MCF 10A (cell line): ENCODE results near the gene CLCNKA. TPM values are rescaled to one million over a fixed set of nuclear protein-coding genes. Genes with fewer than 3 reads are reported as not detected.

Source experiments
- BruUV-seq: library from RNA; stranded (reverse); fragments of 400-500 nt; replicated peaks from 2 replicates; lab custom pipeline; 2021; lab: Mats Ljungman, UMichigan
- CTCF ChIA-PET: fragments of 300-600 bp; sonication (Branson Sonifier 250); formaldehyde crosslinking; extraction: SDS; loops from one replicate; lab custom pipeline; 2021; ENCODE audit warnings: antibody characterized with exemption, inconsistent platforms; lab: Yijun Ruan, JAX
- POLR2A ChIA-PET: fragments of 300-600, 350-650 bp; sonication (Branson Sonifier 250); formaldehyde crosslinking; extraction: SDS; loops from one replicate; lab custom pipeline; 2020; ENCODE audit warnings: antibody characterized with exemption, inconsistent platforms; lab: Yijun Ruan, JAX
- DNase-seq: peaks from one replicate; pipeline ENCODE4 v3.0.0-alpha.2; 2018; ENCODE audit not compliant: unreplicated experiment
- H3K27ac Mint-ChIP-seq: one replicate; pipeline ENCODE4 v1.8.0; 2022; ENCODE audit warnings: mild to moderate bottlenecking, low read depth, mixed read lengths; ENCODE audit not compliant: unreplicated experiment
- H3K27me3 Mint-ChIP-seq: one replicate; pipeline ENCODE4 v1.8.0; 2022; ENCODE audit warnings: mixed read lengths; ENCODE audit not compliant: insufficient read depth, unreplicated experiment
- H3K36me3 Mint-ChIP-seq: one replicate; pipeline ENCODE4 v1.8.0; 2022; ENCODE audit warnings: mild to moderate bottlenecking, moderate library complexity, mixed read lengths; ENCODE audit not compliant: insufficient read depth, unreplicated experiment
- H3K4me1 Mint-ChIP-seq: one replicate; pipeline ENCODE4 v1.8.0; 2022; ENCODE audit warnings: mixed read lengths; ENCODE audit not compliant: insufficient read depth, unreplicated experiment
- H3K4me3 Mint-ChIP-seq: one replicate; pipeline ENCODE4 v1.8.0; 2022; ENCODE audit warnings: mild to moderate bottlenecking, moderate library complexity, mixed read lengths; ENCODE audit not compliant: unreplicated experiment
- H3K9me3 Mint-ChIP-seq: one replicate; pipeline ENCODE4 v1.8.0; 2022; ENCODE audit warnings: mixed read lengths; ENCODE audit not compliant: unreplicated experiment
- intact Hi-C: fragments of 100-400 bp; cut with micrococcal nuclease; formaldehyde crosslinking; loops from 2 replicates; pipeline ENCODE4 v1.14.1; 2022
- total RNA-seq: library from RNA; stranded (reverse); gene quantifications from 2 replicates; pipeline ENCODE4 v1.2.3, GENCODE V29; 2022
- TF ChIP-seq, protein P1 (sequence below): fragments of 200-600 bp; IDR thresholded peaks from one replicate; pipeline ENCODE4 v1.8.0; 2022; ENCODE audit warnings: antibody characterized with exemption, mild to moderate bottlenecking; ENCODE audit not compliant: unreplicated experiment

Gene CLCNKA
- total RNA-seq, 1 experiment from 2014 or later, result not detected

DNA sequence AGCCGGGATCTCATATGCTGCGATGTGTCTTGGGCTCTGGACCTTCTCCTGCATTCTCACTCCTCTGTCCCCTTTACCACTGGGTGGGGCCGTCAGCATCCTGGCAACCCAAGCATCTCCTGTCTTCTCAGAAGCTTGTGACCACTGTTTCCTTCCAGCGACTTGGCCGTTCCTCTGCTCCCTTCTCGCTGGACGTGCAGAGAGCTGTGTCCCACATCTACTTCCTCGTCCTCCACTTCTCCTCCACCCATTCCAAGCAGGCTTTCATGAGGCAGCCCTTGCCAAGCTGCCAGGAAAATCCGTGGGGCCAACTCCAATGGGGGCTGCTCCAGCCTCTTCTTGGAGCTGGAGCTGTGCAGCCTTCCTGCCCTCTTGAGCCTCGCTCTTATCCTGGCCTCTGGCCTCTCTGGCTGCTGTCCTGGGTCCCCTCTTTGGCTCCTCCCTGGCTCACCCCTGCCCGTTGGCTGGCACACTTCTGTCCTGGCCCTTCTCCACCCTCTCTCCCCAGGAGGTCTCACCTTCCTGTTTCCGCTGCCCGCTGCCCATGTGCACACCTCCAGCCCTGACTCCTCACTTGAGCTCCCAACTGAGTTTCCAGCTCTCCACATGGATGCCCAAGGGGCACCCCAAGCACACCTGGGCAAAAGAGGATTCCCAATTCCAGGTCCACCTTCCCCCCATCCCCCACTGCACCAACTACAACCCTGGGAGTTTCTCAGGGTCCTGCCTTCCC lies 42.9 kb downstream of the CLCNKA start:
- no TSS peak for BruUV-seq
- H3K9me3 Mint-ChIP-seq, result no peaks in the 10 kb centered on the region
- no peaks in the 10 kb centered on the region for H3K36me3 Mint-ChIP-seq
- no peak overlapping the region for H3K27ac Mint-ChIP-seq
- no peak overlapping the region for H3K4me3 Mint-ChIP-seq
- H3K27me3 Mint-ChIP-seq, result peaks cover 30% of the 10 kb centered on the region
- peaks cover 6% of the 10 kb centered on the region for H3K4me1 Mint-ChIP-seq
- ChIA-PET CTCF (interaction anchor here (1.3 to 1.5 kb wide), 2 partner anchors 8 to 9 kb away, joined by 3 to 4 read pairs; no protein-coding TSS in a partner anchor), POLR2A (interaction anchor here (0.7 kb wide), 1 partner anchor 308 kb away, joined by 3 read pairs; no protein-coding TSS in a partner anchor)
- TF ChIP-seq, protein P1, sequence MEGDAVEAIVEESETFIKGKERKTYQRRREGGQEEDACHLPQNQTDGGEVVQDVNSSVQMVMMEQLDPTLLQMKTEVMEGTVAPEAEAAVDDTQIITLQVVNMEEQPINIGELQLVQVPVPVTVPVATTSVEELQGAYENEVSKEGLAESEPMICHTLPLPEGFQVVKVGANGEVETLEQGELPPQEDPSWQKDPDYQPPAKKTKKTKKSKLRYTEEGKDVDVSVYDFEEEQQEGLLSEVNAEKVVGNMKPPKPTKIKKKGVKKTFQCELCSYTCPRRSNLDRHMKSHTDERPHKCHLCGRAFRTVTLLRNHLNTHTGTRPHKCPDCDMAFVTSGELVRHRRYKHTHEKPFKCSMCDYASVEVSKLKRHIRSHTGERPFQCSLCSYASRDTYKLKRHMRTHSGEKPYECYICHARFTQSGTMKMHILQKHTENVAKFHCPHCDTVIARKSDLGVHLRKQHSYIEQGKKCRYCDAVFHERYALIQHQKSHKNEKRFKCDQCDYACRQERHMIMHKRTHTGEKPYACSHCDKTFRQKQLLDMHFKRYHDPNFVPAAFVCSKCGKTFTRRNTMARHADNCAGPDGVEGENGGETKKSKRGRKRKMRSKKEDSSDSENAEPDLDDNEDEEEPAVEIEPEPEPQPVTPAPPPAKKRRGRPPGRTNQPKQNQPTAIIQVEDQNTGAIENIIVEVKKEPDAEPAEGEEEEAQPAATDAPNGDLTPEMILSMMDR, result no peak
- intact Hi-C loops, result no loop called here
- no peak for DNase-seq

- H3K4me1 Mint-ChIP-seq, result peaks cover 6% of the 10 kb centered on the region
- no peak for DNase-seq
- TF ChIP-seq, protein P1, result no peak
- H3K36me3 Mint-ChIP-seq, result no peaks in the 10 kb centered on the region
- CTCF ChIA-PET, result interaction anchor here (1.3 to 1.5 kb wide), 2 partner anchors 9 to 10 kb away, joined by 3 to 4 read pairs; no protein-coding TSS in a partner anchor
- no TSS peak for BruUV-seq
- no peaks in the 10 kb centered on the region for H3K9me3 Mint-ChIP-seq
- no peak overlapping the region for H3K4me3 Mint-ChIP-seq
- peaks cover 27% of the 10 kb centered on the region for H3K27me3 Mint-ChIP-seq
- POLR2A ChIA-PET, result interaction anchor here (0.7 kb wide), 1 partner anchor 309 kb away, joined by 3 read pairs; no protein-coding TSS in a partner anchor
- intact Hi-C loops, result no loop called here
- no peak overlapping the region for H3K27ac Mint-ChIP-seq
Measured at GRCh38 chr1:16065269-16065576, 43.4 kb downstream of the CLCNKA start.

DNA sequence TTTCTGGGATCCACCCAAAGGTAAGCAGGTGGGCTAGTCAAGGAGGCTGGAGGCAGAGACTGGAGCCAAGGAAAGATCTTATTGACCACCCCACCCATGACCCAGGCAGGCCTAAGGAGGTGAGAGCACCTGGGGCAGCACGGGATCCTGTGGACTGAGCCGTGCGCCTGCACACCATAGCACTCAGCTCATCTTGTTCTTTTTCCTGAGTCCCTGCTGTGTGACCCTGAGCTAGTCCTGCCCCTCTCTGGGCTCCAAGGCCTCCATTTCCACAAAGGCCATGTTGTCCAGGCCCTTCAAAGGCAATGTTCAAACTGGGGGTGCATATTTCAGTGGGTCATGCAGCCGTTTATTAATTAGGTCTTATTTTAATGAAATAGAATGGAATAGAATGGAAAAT lies 44.4 kb downstream of the CLCNKA start:
- CTCF ChIA-PET, result interaction anchor here (0.9 kb wide), 1 partner anchor 16 kb away, joined by 4 read pairs; no protein-coding TSS in a partner anchor
- H3K36me3 Mint-ChIP-seq, result no peaks in the 10 kb centered on the region

More for the DNA sequence above, 44.4 kb downstream of the CLCNKA start:
- Mint-ChIP-seq H3K27ac (no peak overlapping the region), H3K4me3 (no peak overlapping the region), H3K4me1 (peaks cover 6% of the 10 kb centered on the region), H3K9me3 (no peaks in the 10 kb centered on the region), H3K27me3 (peaks cover 17% of the 10 kb centered on the region)
- TF ChIP-seq, protein P1, result no peak
- BruUV-seq, result no TSS peak
- no peak for DNase-seq
- intact Hi-C loops, result no loop called here
- POLR2A ChIA-PET, result no interaction called here
